Tibial nerve (tissue), 4 donors: ENCODE measurements around the gene CNTN2. TPM values are rescaled to one million over a fixed set of nuclear protein-coding genes. Genes with fewer than 3 reads are reported as not detected.

ENCODE experiments used
- DNase-seq, 2 donors: peaks; one replicate each; pipeline ENCODE4 v3.0.0-alpha.2; 2019; ENCODE audit warnings: low spot score in 2 of 2
- H3K27ac ChIP-seq, 4 donors: fragments of 200-600 bp; sonication (generic) in 3 of 4; one replicate each; pipeline ENCODE4 v1.5.1; 2017 to 2019; ENCODE audit warnings: mild to moderate bottlenecking in 1 of 4
- H3K27me3 ChIP-seq, 2 donors: fragments of 200-600 bp; sonication (generic) in 1 of 2; one replicate each; pipeline versions ENCODE4 v1.5.1 to v1.6.0; 2017 to 2019
- H3K36me3 ChIP-seq, 3 donors: fragments of 200-600 bp; sonication (generic); one replicate each; pipeline ENCODE4 v1.5.1; 2018 to 2019
- H3K4me1 ChIP-seq, 4 donors: fragments of 200-600 bp; sonication (generic) in 3 of 4; one replicate each; pipeline ENCODE4 v1.5.1; 2017 to 2019
- H3K4me3 ChIP-seq, 4 donors: fragments of 200-600 bp; sonication (generic) in 3 of 4; one replicate each; pipeline ENCODE4 v1.5.1; 2017 to 2019; ENCODE audit warnings: mild to moderate bottlenecking in 1 of 4, moderate library complexity in 1 of 4
- H3K9me3 ChIP-seq, 4 donors: fragments of 200-600 bp; sonication (generic) in 3 of 4; one replicate each; pipeline ENCODE4 v1.5.1; 2017 to 2019
- EP300 ChIP-seq, 2 donors: sonication (generic); formaldehyde crosslinking; IDR thresholded peaks; one replicate each; pipeline ENCODE4 v1.6.1; 2017; ENCODE audit warnings: antibody characterized with exemption in 2 of 2, mild to moderate bottlenecking in 1 of 2
- POLR2A ChIP-seq, 2 donors: fragments of 450-650 bp; IDR thresholded peaks; one replicate each; pipeline ENCODE4 v1.6.1; 2017; ENCODE audit warnings: antibody characterized with exemption in 2 of 2, mild to moderate bottlenecking in 2 of 2, moderate library complexity in 2 of 2
- WGBS, 2 donors: methylation state at CpG; one replicate each; pipeline ENCODE4 v1.1.5; 2018; 5-methylcytosine and 5-hydroxymethylcytosine counted together
- total RNA-seq, 4 donors: library from RNA; depleted of rRNA; stranded (reverse); fragments of >200 nt; gene quantifications; one replicate each; pipeline ENCODE4 v1.1.0, GENCODE V29; 2016
- TF ChIP-seq, protein P1 (sequence below), 5 experiments: fragments of 200-600 bp in 3 of 5; fragments of 450-650 bp in 2 of 5; sonication (generic) in 3 of 5; IDR thresholded peaks; one replicate each; pipeline ENCODE4 v1.5.1; 2016 to 2019; ENCODE audit warnings: antibody characterized with exemption in 5 of 5, mild to moderate bottlenecking in 3 of 5, moderate library complexity in 2 of 5

The CNTN2 gene
- total RNA-seq, 4 donors from 2014 or later = 6.1 to 22.2 (median 12.2) TPM

DNA sequence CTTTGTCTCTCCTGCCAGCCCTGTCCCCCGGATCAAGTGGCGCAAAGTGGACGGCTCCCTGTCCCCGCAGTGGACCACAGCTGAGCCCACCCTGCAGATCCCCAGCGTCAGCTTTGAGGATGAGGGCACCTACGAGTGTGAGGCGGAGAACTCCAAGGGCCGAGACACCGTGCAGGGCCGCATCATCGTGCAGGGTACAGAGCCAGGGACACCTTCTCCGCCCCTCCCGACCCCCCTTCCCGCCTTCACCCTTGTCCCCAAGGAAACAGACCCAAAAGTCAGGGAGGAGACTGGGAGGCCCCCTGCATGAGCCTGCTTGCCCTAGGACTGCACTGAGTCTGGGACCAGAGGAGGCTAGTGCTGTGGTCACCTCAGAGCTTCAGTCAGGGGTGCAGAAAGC lies 18.2 kb downstream of the CNTN2 start:
- WGBS, 2 donors = 70% methylated on average over 8 to 13 of the region's 14 CpGs
- TF ChIP-seq POLR2A (IDR thresholded peaks at IDR 0.05) = no peak
- TF ChIP-seq, protein P1, sequence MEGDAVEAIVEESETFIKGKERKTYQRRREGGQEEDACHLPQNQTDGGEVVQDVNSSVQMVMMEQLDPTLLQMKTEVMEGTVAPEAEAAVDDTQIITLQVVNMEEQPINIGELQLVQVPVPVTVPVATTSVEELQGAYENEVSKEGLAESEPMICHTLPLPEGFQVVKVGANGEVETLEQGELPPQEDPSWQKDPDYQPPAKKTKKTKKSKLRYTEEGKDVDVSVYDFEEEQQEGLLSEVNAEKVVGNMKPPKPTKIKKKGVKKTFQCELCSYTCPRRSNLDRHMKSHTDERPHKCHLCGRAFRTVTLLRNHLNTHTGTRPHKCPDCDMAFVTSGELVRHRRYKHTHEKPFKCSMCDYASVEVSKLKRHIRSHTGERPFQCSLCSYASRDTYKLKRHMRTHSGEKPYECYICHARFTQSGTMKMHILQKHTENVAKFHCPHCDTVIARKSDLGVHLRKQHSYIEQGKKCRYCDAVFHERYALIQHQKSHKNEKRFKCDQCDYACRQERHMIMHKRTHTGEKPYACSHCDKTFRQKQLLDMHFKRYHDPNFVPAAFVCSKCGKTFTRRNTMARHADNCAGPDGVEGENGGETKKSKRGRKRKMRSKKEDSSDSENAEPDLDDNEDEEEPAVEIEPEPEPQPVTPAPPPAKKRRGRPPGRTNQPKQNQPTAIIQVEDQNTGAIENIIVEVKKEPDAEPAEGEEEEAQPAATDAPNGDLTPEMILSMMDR (IDR thresholded peaks at IDR 0.05) = no peak
- TF ChIP-seq EP300 (IDR thresholded peaks at IDR 0.05) = no peak
- peak overlapping the region in 2 of 4 donors; percentile 21 to 64 for H3K27ac ChIP-seq
- no peak for DNase-seq
- H3K9me3 ChIP-seq = no peaks in the 10 kb centered on the region
- peaks cover 0 to 12% (median 0%) of the 10 kb centered on the region in 3 donors for H3K36me3 ChIP-seq
- H3K27me3 ChIP-seq = no peaks in the 10 kb centered on the region
- peaks cover 0 to 11% (median 6%) of the 10 kb centered on the region in 4 donors for H3K4me1 ChIP-seq
- no peak overlapping the region for H3K4me3 ChIP-seq

DNA sequence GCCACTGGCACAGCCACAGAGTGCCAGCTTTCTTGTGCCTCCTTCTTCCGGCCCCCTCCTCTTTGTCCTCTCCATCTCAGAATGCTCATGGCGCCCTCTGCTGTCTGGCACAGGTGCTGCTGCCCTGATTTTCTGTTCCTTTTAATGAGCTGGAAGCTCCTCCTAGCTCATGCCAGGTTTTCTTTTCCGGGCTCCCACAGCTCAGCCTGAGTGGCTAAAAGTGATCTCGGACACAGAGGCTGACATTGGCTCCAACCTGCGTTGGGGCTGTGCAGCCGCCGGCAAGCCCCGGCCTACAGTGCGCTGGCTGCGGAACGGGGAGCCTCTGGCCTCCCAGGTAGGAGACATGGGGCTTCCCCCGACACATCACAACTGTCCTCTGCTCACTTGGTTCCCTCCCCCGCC lies 18.7 kb downstream of the CNTN2 start:
- TF ChIP-seq, protein P1 (IDR thresholded peaks at IDR 0.05) = peak; percentile 80 to 96 (median 87)
- no peak for TF ChIP-seq EP300 (IDR thresholded peaks at IDR 0.05)
- WGBS, 2 donors = 35 to 42% methylated on average over 12 to 13 of the region's 13 CpGs
- Histone ChIP-seq H3K9me3 (no peaks in the 10 kb centered on the region), H3K36me3 (peaks cover 0 to 12% (median 0%) of the 10 kb centered on the region in 3 donors), H3K4me1 (peaks cover 0 to 11% (median 6%) of the 10 kb centered on the region in 4 donors), H3K27ac (peak overlapping the region in 2 of 4 donors; percentile 21 to 64), H3K27me3 (no peaks in the 10 kb centered on the region), H3K4me3 (no peak overlapping the region)
- peak; percentile 69 to 87 for DNase-seq

DNA sequence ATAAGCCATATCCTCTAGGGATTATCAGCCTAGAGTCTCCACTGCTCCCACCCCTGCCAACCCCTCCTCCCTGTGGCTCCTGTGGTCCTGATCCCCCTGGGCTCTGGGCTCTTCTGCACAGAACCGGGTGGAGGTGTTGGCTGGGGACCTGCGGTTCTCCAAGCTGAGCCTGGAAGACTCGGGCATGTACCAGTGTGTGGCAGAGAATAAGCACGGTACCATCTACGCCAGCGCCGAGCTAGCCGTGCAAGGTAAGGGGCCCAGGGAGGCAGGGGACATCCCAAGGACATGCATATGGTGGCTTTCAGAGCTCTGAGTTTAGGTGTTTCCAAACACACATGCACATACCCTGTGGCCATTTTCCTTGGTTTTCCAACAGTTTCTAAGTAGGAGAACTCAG lies 19.3 kb downstream of the CNTN2 start:
- Histone ChIP-seq H3K27ac (peak overlapping the region in 2 of 4 donors; percentile 21 to 42), H3K9me3 (no peaks in the 10 kb centered on the region), H3K27me3 (no peaks in the 10 kb centered on the region), H3K4me1 (peaks cover 0 to 11% (median 6%) of the 10 kb centered on the region in 4 donors), H3K4me3 (no peak overlapping the region), H3K36me3 (peaks cover 0 to 12% (median 0%) of the 10 kb centered on the region in 3 donors)
- WGBS, 2 donors = 96 to 97% methylated on average over 7 to 8 of the region's 8 CpGs
- DNase-seq = no peak
- TF ChIP-seq POLR2A (IDR thresholded peaks at IDR 0.05) (no peak), EP300 (IDR thresholded peaks at IDR 0.05) (no peak)
- TF ChIP-seq, protein P1 (IDR thresholded peaks at IDR 0.05) = no peak

DNA sequence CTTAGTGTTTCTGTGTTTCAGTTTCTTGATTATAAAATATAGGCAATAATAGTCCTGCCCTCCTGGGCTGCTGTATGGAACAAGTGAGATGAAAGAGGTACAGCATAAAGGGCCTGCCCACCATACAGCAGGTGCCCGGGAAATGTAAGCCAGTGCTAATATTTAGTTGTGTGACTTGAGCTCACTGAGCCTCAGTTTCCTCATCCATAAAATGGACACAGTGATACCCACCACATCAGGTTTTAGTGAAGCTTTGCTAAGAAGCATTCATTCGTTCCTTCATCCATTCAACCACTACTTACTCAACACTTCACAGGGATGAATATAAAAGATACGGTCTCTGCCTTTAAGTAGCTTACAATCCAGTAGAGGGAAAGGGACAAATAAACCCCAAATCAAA lies 19.9 kb downstream of the CNTN2 start:
- no peak for TF ChIP-seq EP300 (IDR thresholded peaks at IDR 0.05)
- TF ChIP-seq, protein P1 (IDR thresholded peaks at IDR 0.05) = no peak
- TF ChIP-seq POLR2A (IDR thresholded peaks at IDR 0.05) = no peak
- H3K27me3 ChIP-seq = no peaks in the 10 kb centered on the region
- 80 to 90% methylated on average over 3 of the region's 3 CpGs for WGBS, 2 donors

DNA sequence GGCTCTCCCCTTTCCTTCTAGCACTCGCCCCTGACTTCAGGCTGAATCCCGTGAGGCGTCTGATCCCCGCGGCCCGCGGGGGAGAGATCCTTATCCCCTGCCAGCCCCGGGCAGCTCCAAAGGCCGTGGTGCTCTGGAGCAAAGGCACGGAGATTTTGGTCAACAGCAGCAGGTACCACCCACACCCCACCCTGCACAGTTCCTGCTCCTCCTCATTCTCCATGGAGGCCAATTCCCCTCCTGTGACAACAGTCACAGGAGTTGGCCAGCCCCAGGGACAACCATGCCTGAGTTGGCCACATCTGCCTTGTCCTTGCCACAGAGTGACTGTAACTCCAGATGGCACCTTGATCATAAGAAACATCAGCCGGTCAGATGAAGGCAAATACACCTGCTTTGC lies 21.3 kb downstream of the CNTN2 start:
- Histone ChIP-seq H3K36me3 (peaks cover 0 to 3% (median 0%) of the 10 kb centered on the region in 3 donors), H3K27ac (no peak overlapping the region), H3K27me3 (no peaks in the 10 kb centered on the region), H3K9me3 (no peaks in the 10 kb centered on the region), H3K4me3 (no peak overlapping the region), H3K4me1 (peaks cover 0 to 19% (median 6%) of the 10 kb centered on the region in 4 donors)
- DNase-seq = no peak
- no peak for TF ChIP-seq EP300 (IDR thresholded peaks at IDR 0.05)
- TF ChIP-seq POLR2A (IDR thresholded peaks at IDR 0.05) = no peak
- TF ChIP-seq, protein P1 (IDR thresholded peaks at IDR 0.05) = no peak
- WGBS, 2 donors = 84 to 93% methylated on average over 11 of the region's 11 CpGs

More for the DNA sequence above, 19.9 kb downstream of the CNTN2 start:
- H3K9me3 ChIP-seq = no peaks in the 10 kb centered on the region
- H3K36me3 ChIP-seq = peaks cover 0 to 12% (median 0%) of the 10 kb centered on the region in 3 donors
- no peak overlapping the region for H3K4me3 ChIP-seq
- peaks cover 0 to 11% (median 6%) of the 10 kb centered on the region in 4 donors for H3K4me1 ChIP-seq
- H3K27ac ChIP-seq = no peak overlapping the region
- DNase-seq = no peak
